ENCODE measurements around the gene GALNT5. TPM values are rescaled to one million over a fixed set of nuclear protein-coding genes. Genes with fewer than 3 reads are reported as not detected.

The GALNT5 gene
- total and polyA plus RNA-seq, 2 donors: 0.33 to 0.71 TPM

DNA sequence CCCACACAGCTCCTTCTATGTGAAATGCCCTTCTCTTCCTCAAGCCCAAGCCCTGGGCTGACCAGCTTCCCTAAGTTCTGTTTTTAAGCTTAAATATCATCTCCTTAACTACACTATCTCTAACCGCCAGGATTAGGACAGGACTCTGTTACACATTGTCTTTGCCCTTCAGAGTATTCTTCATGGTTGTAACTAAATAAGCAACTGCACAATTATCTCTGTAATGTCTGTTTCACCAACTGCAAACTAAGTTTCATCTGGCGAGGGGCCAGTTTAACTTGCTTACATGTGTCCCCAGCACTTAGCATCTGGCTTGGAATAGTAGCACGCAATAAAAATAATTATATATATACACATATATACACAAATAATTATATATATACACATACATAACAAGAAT is 69.2 kb downstream of the GALNT5 start:
- H3K9me3 ChIP-seq (ENCODE audit: control insufficient read depth in 2 of 2, insufficient read depth in 1 of 2, low read length in 1 of 2): no peaks in the 10 kb centered on the region
- H3K4me1 ChIP-seq (ENCODE audit: control insufficient read depth in 2 of 2, insufficient read depth in 2 of 2, low read length in 2 of 2): peaks cover 0 to 3% of the 10 kb centered on the region in 2 donors
- no peaks in the 10 kb centered on the region for H3K27me3 ChIP-seq (ENCODE audit: control insufficient read depth in 2 of 2, insufficient read depth in 1 of 2, low read length in 1 of 2)
- no peaks in the 10 kb centered on the region for H3K36me3 ChIP-seq (ENCODE audit: control insufficient read depth in 2 of 2, insufficient read depth in 2 of 2, low read length in 1 of 2)
- no peak for DNase-seq (ENCODE audit: low read depth in 6 of 9, low spot score in 9 of 9)
- H3K27ac ChIP-seq (ENCODE audit: low read depth in 1 of 2, low read length in 1 of 2): no peak overlapping the region
- no peak overlapping the region for H3K4me3 ChIP-seq (ENCODE audit: low read length in 2 of 2)
- WGBS: 98% methylated on average over 3 of the region's 3 CpGs

DNA sequence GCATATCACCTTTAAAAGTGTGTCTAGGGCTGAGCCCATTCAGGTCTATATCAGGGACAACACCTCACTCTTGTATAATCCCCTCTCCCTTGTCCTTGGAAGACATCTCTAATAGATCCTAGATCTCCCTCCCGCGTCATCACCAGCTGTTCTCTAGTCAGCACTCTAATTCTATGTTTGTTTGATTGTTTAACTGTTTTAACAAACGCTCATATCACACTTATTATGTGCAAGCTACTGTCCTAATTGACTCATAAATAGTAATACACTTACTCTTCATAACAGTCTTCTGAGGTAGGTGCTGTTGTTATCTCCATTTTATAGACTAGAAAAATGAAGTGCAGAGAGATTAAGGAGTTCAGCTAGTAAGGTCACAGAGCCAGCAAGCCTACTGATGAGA is 69.7 kb downstream of the GALNT5 start:
- Histone ChIP-seq H3K27ac (ENCODE audit: low read depth in 1 of 2, low read length in 1 of 2) (no peak overlapping the region), H3K4me1 (ENCODE audit: control insufficient read depth in 2 of 2, insufficient read depth in 2 of 2, low read length in 2 of 2) (peaks cover 0 to 3% of the 10 kb centered on the region in 2 donors), H3K27me3 (ENCODE audit: control insufficient read depth in 2 of 2, insufficient read depth in 1 of 2, low read length in 1 of 2) (no peaks in the 10 kb centered on the region), H3K9me3 (ENCODE audit: control insufficient read depth in 2 of 2, insufficient read depth in 1 of 2, low read length in 1 of 2) (no peaks in the 10 kb centered on the region), H3K36me3 (ENCODE audit: control insufficient read depth in 2 of 2, insufficient read depth in 2 of 2, low read length in 1 of 2) (no peaks in the 10 kb centered on the region), H3K4me3 (ENCODE audit: low read length in 2 of 2) (no peak overlapping the region)
- no peak for DNase-seq (ENCODE audit: low read depth in 6 of 9, low spot score in 9 of 9)
- 95% methylated on average over 3 of the region's 3 CpGs for WGBS

DNA sequence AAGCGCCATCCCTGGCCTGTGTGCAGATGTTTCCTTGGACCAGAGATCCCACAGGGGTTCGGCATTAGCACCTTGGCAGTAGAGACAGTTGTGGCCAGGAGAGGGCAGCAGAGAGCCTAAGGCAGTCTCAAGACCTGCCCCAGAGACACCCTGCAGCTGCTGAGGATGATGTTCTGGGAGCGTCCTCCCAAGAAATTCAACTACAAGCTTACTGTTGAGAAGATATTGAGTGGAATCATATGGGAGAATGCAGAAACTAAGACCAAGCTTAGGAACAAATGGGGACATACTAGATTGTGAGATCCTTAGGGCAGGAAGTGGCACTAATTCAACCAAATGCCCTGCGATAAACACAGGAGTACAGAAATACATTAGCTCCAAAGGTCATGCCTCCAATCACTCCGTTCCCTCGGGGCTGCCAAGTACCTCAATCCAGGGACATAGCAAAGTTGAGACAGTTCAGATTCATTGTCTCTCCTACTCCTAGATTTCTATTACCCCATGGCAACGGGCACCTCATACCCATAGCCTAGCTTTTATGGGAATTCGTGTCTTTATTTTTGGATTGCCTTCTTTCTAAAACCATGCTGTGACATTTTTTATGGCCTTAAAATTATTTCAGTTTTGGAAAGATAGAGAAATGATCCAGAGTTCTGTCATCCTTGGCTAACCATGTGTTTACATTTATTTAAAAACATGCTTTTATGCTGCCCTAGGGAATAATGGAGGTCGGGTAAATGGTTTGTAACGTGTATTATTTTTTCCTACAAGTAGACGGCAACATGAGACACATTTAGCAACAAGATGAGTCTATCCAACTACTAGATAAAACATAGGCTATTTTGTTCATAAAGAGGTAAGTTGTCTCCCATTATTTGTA is 70.4 kb downstream of the GALNT5 start:
- H3K36me3 ChIP-seq (ENCODE audit: control insufficient read depth in 2 of 2, insufficient read depth in 2 of 2, low read length in 1 of 2): no peaks in the 10 kb centered on the region
- peak; percentile 48 to 86 (median 74) for DNase-seq (ENCODE audit: low read depth in 6 of 9, low spot score in 9 of 9)
- H3K4me3 ChIP-seq (ENCODE audit: low read length in 2 of 2): no peak overlapping the region
- WGBS: 71% methylated on average over 11 of the region's 11 CpGs
- no peak overlapping the region for H3K27ac ChIP-seq (ENCODE audit: low read depth in 1 of 2, low read length in 1 of 2)
- H3K4me1 ChIP-seq (ENCODE audit: control insufficient read depth in 2 of 2, insufficient read depth in 2 of 2, low read length in 2 of 2): peaks cover 0 to 3% of the 10 kb centered on the region in 2 donors
- no peaks in the 10 kb centered on the region for H3K27me3 ChIP-seq (ENCODE audit: control insufficient read depth in 2 of 2, insufficient read depth in 1 of 2, low read length in 1 of 2)
- H3K9me3 ChIP-seq (ENCODE audit: control insufficient read depth in 2 of 2, insufficient read depth in 1 of 2, low read length in 1 of 2): no peaks in the 10 kb centered on the region

DNA sequence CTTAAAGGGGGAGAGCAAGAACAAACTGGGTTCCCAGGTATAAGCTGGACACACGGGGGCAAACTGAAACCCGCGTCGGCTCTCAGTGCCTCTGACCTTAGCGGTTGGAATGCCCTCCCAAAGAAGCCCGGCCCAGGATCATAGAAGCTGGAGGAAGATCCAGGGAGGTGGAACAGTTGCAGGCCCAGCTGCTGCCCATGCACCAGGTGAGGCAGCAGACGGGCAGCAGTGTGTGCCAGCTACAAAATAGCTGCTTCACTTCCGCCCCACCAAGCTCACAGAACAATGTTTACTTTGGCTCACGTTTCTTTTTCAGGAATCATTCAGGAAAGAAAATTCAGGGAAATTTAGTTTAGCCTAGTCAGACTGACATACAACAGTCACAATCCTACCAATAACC is 72.0 kb downstream of the GALNT5 start:
- H3K4me1 ChIP-seq (ENCODE audit: control insufficient read depth in 2 of 2, insufficient read depth in 2 of 2, low read length in 2 of 2): peaks cover 0 to 3% of the 10 kb centered on the region in 2 donors
- no peaks in the 10 kb centered on the region for H3K9me3 ChIP-seq (ENCODE audit: control insufficient read depth in 2 of 2, insufficient read depth in 1 of 2, low read length in 1 of 2)
- H3K27ac ChIP-seq (ENCODE audit: low read depth in 1 of 2, low read length in 1 of 2): no peak overlapping the region
- H3K27me3 ChIP-seq (ENCODE audit: control insufficient read depth in 2 of 2, insufficient read depth in 1 of 2, low read length in 1 of 2): no peaks in the 10 kb centered on the region
- 93% methylated on average over 9 of the region's 9 CpGs for WGBS
- no peak overlapping the region for H3K4me3 ChIP-seq (ENCODE audit: low read length in 2 of 2)
- no peaks in the 10 kb centered on the region for H3K36me3 ChIP-seq (ENCODE audit: control insufficient read depth in 2 of 2, insufficient read depth in 2 of 2, low read length in 1 of 2)
- no peak for DNase-seq (ENCODE audit: low read depth in 6 of 9, low spot score in 9 of 9)

DNA sequence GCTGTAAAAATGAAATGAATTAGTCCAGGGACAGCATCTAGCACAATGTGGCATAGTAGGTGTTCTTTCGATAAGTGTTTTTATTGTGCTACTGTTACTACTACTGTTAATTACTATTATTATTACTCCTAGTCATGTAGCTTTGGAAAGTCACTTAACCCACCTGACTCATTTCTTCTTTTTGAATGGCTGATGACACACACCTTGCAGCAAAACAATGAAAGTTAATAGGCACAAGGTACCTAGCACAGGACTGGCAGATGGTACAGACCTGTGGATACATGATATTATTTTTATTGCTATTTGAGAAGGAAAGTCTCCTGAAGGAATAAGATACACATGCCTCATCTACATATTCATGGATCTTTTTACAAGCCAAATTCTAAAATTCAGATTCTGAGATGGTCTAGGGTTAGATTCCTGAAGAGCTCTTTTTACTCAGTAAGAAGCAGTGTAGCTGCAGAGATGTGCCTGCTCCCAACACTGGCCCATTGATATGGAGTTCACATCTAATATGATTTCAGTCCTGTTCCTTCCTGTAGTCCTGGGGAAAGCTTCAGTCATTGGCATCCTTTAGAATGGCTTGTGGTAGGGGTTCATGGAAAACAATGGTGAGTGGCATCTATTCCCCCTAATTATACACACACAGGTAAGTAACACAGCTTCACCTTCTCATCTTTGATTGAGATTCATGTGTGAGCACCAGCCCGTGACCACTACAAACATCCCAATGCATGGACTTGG is 76.0 kb downstream of the GALNT5 start:
- H3K4me1 ChIP-seq (ENCODE audit: control insufficient read depth in 2 of 2, insufficient read depth in 2 of 2, low read length in 2 of 2): peaks cover 0 to 4% of the 10 kb centered on the region in 2 donors
- no peak overlapping the region for H3K27ac ChIP-seq (ENCODE audit: low read depth in 1 of 2, low read length in 1 of 2)
- over 99% methylated on average over 2 of the region's 2 CpGs for WGBS

DNA sequence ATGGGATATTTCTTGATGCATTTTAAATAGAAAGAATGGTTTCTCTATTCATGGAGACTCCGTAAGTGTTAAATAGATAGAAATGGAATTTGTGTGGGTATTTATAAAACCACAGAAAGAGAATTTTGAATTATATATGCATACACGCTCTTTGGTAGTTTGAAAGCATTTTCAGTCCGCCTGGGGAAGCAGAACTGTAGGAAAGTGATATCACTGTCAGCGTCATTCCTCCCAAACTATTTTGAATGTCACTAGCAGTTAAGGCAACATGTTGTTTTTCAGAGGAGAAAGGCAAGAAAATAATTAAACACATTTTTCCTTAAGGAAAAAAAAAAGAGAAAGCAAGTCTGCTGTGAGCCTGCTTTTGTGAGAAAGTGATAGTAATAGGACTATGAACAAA is 76.8 kb downstream of the GALNT5 start:
- H3K4me3 ChIP-seq (ENCODE audit: low read length in 2 of 2): no peak overlapping the region
- 95% methylated on average over 4 of the region's 4 CpGs for WGBS
- peaks cover 0 to 4% of the 10 kb centered on the region in 2 donors for H3K4me1 ChIP-seq (ENCODE audit: control insufficient read depth in 2 of 2, insufficient read depth in 2 of 2, low read length in 2 of 2)
- no peaks in the 10 kb centered on the region for H3K27me3 ChIP-seq (ENCODE audit: control insufficient read depth in 2 of 2, insufficient read depth in 1 of 2, low read length in 1 of 2)
- no peak for DNase-seq (ENCODE audit: low read depth in 6 of 9, low spot score in 9 of 9)
- no peaks in the 10 kb centered on the region for H3K36me3 ChIP-seq (ENCODE audit: control insufficient read depth in 2 of 2, insufficient read depth in 2 of 2, low read length in 1 of 2)
- H3K27ac ChIP-seq (ENCODE audit: low read depth in 1 of 2, low read length in 1 of 2): no peak overlapping the region
- H3K9me3 ChIP-seq (ENCODE audit: control insufficient read depth in 2 of 2, insufficient read depth in 1 of 2, low read length in 1 of 2): no peaks in the 10 kb centered on the region

More for the DNA sequence above, 76.0 kb downstream of the GALNT5 start:
- Histone ChIP-seq H3K27me3 (ENCODE audit: control insufficient read depth in 2 of 2, insufficient read depth in 1 of 2, low read length in 1 of 2) (no peaks in the 10 kb centered on the region), H3K9me3 (ENCODE audit: control insufficient read depth in 2 of 2, insufficient read depth in 1 of 2, low read length in 1 of 2) (no peaks in the 10 kb centered on the region), H3K4me3 (ENCODE audit: low read length in 2 of 2) (no peak overlapping the region), H3K36me3 (ENCODE audit: control insufficient read depth in 2 of 2, insufficient read depth in 2 of 2, low read length in 1 of 2) (no peaks in the 10 kb centered on the region)
- DNase-seq (ENCODE audit: low read depth in 6 of 9, low spot score in 9 of 9): no peak

DNA sequence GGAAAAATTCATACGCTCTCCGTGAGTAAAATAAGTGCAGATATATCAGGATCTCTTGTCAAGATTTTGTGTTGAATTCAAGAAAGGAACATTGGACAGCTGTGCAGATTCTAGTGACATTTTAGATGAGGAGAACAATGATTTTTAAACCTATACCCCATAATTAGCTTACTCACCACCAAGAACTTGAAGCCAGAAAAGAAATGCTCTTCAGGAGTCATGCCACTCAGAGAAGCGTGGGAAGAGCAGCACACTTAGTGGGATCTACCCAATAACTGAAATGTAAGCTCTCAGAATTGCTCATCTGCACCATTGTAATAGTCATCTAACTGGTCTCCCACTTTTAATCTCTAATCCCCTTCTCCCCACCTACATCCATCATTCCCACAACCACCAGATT is 77.3 kb downstream of the GALNT5 start:
- Histone ChIP-seq H3K27me3 (ENCODE audit: control insufficient read depth in 2 of 2, insufficient read depth in 1 of 2, low read length in 1 of 2) (no peaks in the 10 kb centered on the region), H3K4me1 (ENCODE audit: control insufficient read depth in 2 of 2, insufficient read depth in 2 of 2, low read length in 2 of 2) (peaks cover 0 to 4% of the 10 kb centered on the region in 2 donors), H3K36me3 (ENCODE audit: control insufficient read depth in 2 of 2, insufficient read depth in 2 of 2, low read length in 1 of 2) (no peaks in the 10 kb centered on the region), H3K4me3 (ENCODE audit: low read length in 2 of 2) (no peak overlapping the region), H3K9me3 (ENCODE audit: control insufficient read depth in 2 of 2, insufficient read depth in 1 of 2, low read length in 1 of 2) (no peaks in the 10 kb centered on the region), H3K27ac (ENCODE audit: low read depth in 1 of 2, low read length in 1 of 2) (no peak overlapping the region)
- DNase-seq (ENCODE audit: low read depth in 6 of 9, low spot score in 9 of 9): no peak
- WGBS: 99% methylated on average over 3 of the region's 3 CpGs

DNA sequence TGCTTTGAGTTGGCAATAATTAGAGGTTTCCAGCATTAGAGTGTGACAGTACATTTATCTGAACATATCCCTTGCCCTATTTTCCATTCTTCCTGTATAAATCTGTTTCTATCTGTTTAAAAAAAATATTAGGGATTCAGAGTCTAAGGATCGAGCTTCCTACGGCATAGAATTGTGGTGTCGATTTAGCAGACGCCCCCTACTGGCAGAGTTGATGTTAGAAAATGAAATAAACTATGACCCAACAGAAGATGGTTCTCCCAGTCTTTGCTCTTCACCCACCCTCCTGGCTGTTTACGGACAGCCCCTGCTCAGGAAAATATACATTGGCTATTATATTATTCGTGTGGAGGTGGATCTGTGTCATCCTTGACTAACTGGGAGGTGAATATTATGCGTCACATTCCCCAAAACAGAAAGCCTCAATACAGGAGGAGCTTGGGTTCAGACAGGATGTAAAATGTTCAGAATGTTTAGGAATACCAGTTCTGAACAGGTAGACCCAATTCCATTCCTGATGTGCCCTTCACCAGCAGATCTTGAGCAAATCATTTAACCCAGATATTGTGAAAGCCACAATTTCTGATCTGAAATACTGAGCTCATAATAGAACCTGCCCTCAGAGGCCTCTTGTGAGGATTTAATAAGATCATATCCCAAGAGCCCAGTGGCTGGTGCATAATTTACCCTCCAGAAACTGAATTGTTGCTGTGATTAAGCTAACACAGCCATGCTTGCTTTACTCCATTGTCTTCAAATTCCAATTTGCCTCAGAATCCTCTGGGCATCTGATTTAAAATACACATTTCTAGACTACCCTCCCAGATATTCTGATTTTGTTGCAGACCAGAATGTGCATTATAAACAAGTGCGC is 78.9 kb downstream of the GALNT5 start:
- no peaks in the 10 kb centered on the region for H3K36me3 ChIP-seq (ENCODE audit: control insufficient read depth in 2 of 2, insufficient read depth in 2 of 2, low read length in 1 of 2)
- peak in 6 of 9 donors; percentile 13 to 65 (median 28) for DNase-seq (ENCODE audit: low read depth in 6 of 9, low spot score in 9 of 9)
- 48% methylated on average over 8 of the region's 8 CpGs for WGBS
- H3K27ac ChIP-seq (ENCODE audit: low read depth in 1 of 2, low read length in 1 of 2): no peak overlapping the region
- peaks cover 0 to 4% of the 10 kb centered on the region in 2 donors for H3K4me1 ChIP-seq (ENCODE audit: control insufficient read depth in 2 of 2, insufficient read depth in 2 of 2, low read length in 2 of 2)
- no peak overlapping the region for H3K4me3 ChIP-seq (ENCODE audit: low read length in 2 of 2)
- no peaks in the 10 kb centered on the region for H3K27me3 ChIP-seq (ENCODE audit: control insufficient read depth in 2 of 2, insufficient read depth in 1 of 2, low read length in 1 of 2)
- H3K9me3 ChIP-seq (ENCODE audit: control insufficient read depth in 2 of 2, insufficient read depth in 1 of 2, low read length in 1 of 2): no peaks in the 10 kb centered on the region
